HG03066 (cell line): ENCODE measurements around the gene AIMP2.
A peak's percentile ranks its signal among the peaks of the same experiment; 100 is the strongest.
"Not testable (repeated sequence)": the region's sequence is repeated elsewhere in the genome, so short reads cannot be mapped to it uniquely, and the experiment has no call there.

Source experiments
- ATAC-seq: cut with Tn5 transposase; IDR thresholded peaks from one replicate; pipeline ENCODE4 v1.9.1; 2021; ENCODE audit warnings: low read depth; ENCODE audit not compliant: unreplicated experiment

Gene AIMP2

DNA sequence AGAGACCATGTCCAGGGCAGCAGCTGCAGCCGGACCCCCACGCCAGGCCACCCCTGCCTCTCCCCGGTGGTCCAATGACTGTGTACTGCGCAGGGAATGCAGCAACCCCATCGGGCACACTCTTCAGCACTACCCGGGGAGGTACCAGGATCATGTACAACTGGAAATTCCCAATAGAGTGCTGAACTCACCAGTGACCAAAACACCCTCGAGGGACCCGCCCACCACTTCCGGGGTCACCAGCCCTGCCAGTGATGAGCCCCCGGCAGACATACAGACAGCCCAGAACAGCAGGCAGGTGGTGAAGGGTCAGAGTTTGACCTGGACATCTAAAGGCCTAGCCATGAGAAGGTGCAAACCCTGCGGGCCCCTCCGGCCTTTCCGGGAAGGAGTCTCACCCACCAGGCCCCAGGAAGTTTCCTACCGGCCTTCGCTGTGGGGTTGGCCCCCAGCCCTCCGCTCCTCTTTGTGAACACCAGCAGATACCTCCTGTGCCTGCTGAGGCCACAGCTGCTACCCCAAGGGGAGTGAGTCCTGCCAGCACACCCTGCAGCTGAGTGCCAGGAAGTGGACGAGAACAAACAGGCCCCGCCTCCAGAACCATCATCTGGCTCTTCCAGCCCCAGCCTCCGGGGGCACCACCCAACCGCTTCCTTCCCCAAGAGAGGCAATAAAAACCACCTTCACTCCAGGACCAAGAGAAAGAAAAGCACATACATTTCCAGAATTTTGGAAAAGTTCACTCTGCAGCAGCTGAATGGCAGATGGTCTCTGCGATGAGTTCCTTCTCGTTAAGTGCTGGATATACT lies 17.1 kb downstream of the AIMP2 start:
- peak; percentile 72 for ATAC-seq

DNA sequence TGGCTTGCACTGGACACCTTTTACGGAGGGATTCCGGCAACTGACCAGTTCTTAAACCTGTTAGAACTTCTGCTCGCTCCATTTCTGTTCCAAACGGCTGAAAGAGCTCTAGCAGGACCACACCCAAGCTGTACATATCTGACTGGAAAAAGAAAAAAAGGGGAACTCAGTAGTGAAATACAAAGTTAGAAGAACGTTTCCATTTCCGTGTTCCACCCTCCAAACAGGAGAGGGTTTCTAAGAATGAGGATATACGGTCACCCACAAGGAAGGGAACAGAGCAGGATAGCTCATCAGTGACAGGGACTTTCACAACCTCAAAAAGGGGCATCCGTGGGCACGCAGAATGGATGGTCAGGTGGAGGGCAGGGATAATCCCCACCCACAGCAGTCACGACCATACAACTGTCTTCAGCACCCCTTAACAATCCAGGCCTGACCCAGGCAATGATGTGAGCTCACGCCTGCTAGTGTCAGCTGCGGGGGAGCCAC lies 17.8 kb downstream of the AIMP2 start:
- ATAC-seq, result no peak

DNA sequence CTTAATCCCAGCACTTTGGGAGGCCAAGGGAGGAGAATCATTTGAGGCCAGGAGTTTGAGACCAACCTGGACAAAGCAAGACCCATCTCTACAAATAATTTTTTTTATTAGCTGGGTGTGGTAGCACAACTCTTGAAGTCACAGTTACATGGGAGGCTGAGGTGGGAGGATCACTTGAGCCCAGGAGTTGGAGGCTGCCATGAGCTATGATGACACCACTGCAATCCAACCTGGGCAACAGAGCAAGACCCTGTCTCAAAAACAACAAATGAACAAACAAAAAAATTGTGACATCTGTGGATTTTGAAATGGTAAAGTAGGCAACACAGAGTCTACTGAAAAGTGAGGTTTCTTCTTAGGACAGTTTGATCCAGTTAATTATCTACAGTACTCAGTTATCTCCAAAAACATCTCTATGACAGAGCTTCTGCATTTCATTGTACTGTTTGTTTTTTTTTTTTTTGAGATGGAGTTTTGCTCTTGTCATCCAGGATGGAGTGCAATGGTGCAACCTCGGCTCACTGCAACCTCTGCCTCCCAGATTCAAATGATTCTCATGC lies 18.8 kb downstream of the AIMP2 start:
- ATAC-seq, result no peak

DNA sequence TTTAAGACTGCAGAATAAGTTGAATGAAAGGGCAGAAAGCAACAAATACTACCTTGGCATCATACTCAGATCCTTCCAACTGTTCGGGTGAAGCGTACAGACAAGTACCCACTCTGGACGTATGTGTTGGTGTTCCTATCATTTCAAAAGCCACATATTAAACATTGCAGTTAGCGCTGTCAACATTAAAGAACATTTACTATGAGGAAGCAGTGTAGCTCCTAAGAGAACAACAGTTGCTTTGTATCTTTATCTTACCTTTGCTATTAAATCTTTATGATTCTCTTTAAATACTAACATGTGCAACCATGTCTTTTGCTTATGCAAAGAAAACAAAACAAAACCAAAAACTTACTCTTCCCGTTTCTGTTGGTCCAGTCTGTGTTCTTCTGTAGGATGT lies 19.5 kb downstream of the AIMP2 start:
- ATAC-seq, result no peak

DNA sequence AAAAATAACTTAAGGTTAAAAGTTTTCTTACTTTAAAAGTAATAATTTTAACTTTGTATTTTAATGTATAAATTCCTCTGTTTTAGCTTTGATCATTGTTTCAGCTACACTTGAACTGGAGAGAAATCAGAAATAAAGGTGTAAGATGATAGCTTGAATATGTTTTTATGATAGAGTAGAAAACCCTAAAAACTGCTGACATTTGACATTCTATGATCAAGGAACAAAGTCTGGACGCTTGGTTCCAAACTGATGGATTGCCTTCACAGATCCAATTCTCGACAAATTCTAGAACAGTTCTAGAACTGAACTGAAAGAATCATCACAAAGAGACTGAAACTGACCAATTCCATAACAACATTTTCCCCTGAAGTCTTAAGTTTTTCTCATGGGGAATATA lies 21.9 kb downstream of the AIMP2 start, which contains the start of gene ANKRD61:
Gene ANKRD61 (plus strand): TSS at position 389 of the 400 bp plus-strand sequence. CDS start 0 bp downstream, at position 389.
- ATAC-seq, result no peak

DNA sequence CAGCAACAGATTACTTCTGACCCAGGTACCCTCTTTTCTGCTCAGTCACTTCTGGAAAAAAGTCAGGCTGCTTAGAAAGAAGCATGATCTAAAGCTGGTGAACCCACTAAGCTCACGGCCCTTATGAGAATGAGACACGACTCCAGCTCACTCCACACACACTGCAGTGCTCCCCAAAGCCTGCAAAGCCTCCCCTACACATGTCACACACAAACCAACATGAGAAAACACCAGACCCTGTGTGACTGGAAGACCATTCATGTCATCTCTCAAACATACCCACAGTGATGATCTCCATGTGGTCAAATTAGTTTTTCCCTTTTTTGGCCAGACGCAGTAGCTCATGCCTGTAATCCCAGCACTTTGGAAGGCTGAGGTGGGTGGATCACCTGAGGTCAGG lies 22.5 kb downstream of the AIMP2 start:
- no peak for ATAC-seq

DNA sequence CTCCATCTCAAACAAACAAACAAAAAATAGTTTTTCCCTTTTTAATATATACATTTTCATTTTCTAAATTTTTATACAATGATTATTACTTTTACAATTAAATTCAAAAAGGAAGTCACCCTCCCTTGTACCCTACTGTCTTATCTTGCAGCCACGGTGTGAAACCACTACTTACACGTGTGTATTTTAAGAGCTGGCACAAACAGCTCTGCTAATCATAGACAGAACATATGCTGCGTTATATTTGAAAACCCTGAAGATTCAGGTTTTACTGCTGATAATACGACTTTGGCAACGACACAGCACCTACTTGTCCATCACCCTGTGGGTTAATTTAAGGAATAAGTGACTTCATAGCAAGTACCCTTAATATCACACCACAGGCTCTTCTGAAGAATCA lies 23.1 kb downstream of the AIMP2 start:
- no peak for ATAC-seq

GRCh38 chr7:6032641-6033040 lies 23.6 kb downstream of the AIMP2 start:
- ATAC-seq, result no peak

DNA sequence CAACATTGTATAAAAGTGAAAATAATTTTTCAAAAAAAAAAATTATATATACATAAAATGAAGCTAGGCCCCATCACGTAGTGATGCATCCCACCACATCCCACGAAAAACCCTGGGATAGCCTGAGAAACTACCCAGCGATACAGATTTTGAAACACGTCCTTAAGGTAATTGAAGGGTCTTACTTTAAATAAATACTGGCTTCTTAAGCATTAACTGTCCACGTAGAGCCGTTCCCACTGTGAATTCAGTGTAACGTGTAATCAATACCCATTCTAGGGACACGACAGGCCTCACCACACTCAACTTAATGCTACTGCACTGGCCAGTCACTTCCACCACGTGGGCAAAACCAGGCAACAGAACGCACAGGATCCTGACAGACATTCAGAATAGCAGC lies 26.1 kb downstream of the AIMP2 start:
- ATAC-seq, result no peak

- no peak for ATAC-seq
Observed at GRCh38 chr7:6035686-6036085, 26.6 kb downstream of the AIMP2 start.

DNA sequence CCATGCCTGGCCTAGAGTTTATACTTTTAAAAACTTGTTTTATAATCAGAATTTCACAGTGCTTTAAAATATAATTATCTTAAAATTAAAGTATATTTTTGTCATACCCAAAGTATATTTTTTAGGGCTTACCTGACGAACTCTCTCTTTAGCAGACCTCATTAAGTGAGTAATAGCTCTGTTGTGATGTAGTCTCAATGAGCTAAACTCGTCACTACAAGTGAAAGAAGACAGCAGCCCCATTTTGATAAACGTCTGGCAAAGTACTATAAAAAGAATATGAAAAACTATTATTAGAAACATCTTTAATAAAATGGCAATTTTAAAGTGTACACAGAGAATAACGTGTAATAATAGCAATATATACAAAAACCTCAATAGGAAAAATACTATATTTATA lies 40.7 kb downstream of the AIMP2 start:
- no peak for ATAC-seq

DNA sequence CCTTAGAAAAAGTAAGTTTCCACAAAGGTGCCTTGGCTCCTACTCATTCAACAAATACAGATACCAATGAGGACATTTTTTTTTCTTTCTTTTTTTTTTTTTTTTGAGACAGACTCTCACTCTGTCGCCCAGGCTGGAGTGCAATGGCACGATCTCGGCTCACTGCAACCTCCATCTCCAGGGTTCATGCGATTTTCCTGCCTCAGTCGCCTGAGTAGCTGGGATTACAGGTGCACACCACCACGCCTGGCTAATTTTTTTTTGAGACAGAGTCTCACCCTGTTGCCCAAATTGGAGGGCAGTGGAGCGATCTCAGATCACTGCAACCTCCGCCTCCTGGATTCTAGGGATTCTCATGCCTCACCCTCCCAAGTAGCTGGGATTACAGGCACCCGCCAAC lies 42.1 kb downstream of the AIMP2 start:
- not testable (repeated sequence) for ATAC-seq

GRCh38 chr7:6056616-6057015 lies 47.5 kb downstream of the AIMP2 start:
- no peak for ATAC-seq

DNA sequence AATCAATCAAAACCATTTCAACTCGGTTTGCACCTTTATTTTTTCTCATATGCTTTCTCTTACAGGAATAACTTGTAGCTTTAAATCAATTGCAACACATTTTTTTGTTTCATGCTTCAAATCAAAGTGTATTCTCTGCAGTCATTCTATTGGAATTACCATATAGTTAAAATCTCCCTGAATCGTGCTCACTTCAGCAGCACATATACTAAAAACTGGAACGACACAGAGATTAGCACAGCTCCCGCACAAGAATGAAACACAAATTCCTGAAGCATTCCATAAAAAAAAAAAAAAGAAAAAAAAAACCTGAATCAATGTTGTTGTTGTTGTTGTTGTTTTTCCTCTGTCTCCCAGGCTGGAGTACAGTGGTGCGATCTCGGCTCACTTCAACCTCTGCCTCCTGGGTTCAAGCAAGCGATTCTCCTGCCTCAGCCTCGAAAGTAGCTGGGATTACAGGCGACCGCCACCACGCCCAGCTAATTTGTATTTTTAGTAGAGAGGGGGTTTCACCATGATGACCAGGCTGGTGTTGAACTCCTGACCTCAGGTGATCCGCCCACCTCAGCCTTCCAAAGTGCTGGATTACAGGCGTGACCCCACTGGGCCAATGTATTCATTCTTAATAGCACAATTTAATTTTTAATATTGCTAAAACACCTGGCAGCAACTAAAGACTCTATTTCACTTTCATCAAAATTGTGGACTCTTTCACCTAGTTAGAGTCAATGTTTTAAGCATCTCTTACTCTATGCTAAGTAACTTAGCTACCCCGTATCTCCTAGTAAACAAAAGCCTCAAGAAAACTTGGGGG lies 48.5 kb downstream of the AIMP2 start:
- ATAC-seq, result no peak

DNA sequence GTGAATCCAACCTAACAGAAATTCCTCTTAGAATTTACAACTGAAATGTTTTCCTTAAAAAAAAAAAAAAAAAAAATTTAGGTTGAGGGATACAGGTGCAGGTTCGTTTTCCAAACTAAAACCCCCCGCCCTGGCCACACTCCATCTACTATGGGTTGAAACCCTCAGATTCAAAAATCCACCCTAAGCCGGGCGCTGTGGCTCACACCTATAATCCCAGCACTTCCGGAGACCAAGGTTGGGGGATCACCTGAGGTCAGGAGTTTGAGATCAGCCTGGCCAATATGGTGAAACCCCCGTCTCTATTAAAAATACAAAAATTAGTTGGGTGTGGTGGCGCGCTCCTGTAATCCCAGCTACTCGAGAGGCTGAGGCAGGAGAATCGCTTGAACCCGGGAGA lies 50.9 kb downstream of the AIMP2 start:
- not testable (repeated sequence) for ATAC-seq

- no peak for ATAC-seq
Observed at GRCh38 chr7:6071406-6071805, 62.3 kb downstream of the AIMP2 start.
